ENCODE results near the gene IBSP.

The IBSP gene

GRCh38 chr4:87838205-87838604 is 38.9 kb downstream of the IBSP start:
- no peak for DNase-seq (ENCODE audit: low read depth)

GRCh38 chr4:87838890-87839591 is 39.7 kb downstream of the IBSP start:
- DNase-seq (ENCODE audit: low read depth), result no peak

- no peak for DNase-seq (ENCODE audit: low read depth)
Observed at GRCh38 chr4:87839592-87839946, 40.2 kb downstream of the IBSP start.

GRCh38 chr4:87840149-87840548 is 40.8 kb downstream of the IBSP start:
- DNase-seq (ENCODE audit: low read depth), result no peak

- DNase-seq (ENCODE audit: low read depth), result no peak
Observed at GRCh38 chr4:87843936-87844335, 44.6 kb downstream of the IBSP start.

- DNase-seq (ENCODE audit: low read depth), result no peak
Observed at GRCh38 chr4:87844452-87844851, 45.1 kb downstream of the IBSP start.

GRCh38 chr4:87846226-87846625 is 46.9 kb downstream of the IBSP start:
- DNase-seq (ENCODE audit: low read depth), result no peak

GRCh38 chr4:87848622-87849351 is 49.4 kb downstream of the IBSP start:
- no peak for DNase-seq (ENCODE audit: low read depth)

- no peak for DNase-seq (ENCODE audit: low read depth)
Observed at GRCh38 chr4:87849612-87850011, 50.3 kb downstream of the IBSP start.

- DNase-seq (ENCODE audit: low read depth), result no peak
Observed at GRCh38 chr4:87851332-87851731, 52.0 kb downstream of the IBSP start.

GRCh38 chr4:87851953-87852352 is 52.6 kb downstream of the IBSP start:
- no peak for DNase-seq (ENCODE audit: low read depth)

- DNase-seq (ENCODE audit: low read depth), result no peak
Observed at GRCh38 chr4:87853108-87853507, 53.8 kb downstream of the IBSP start.

- no peak for DNase-seq (ENCODE audit: low read depth)
Observed at GRCh38 chr4:87853891-87854290, 54.5 kb downstream of the IBSP start.

- no peak for DNase-seq (ENCODE audit: low read depth)
Observed at GRCh38 chr4:87855559-87855958, 56.2 kb downstream of the IBSP start.

GRCh38 chr4:87856816-87857215 is 57.5 kb downstream of the IBSP start:
- DNase-seq (ENCODE audit: low read depth), result no peak

GRCh38 chr4:87857789-87858188 is 58.4 kb downstream of the IBSP start:
- DNase-seq (ENCODE audit: low read depth), result no peak

Data from stimulated activated CD8-positive, alpha-beta memory T cell treated with anti-CD3 and anti-CD28 coated beads, Interleukin-15, amount 100 ng/mL, for 24 hours (primary cell).